Nephron (organoid): ENCODE data around the gene CACNA2D3.

Experiments used
- H3K27ac Mint-ChIP-seq, 3 experiments: 2 replicates each; pipeline ENCODE4 v1.8.0; 2020; ENCODE audit warnings: mixed read lengths in 3 of 3, mild to moderate bottlenecking in 2 of 3, moderate library complexity in 1 of 3
- H3K27me3 Mint-ChIP-seq: 2 replicates; pipeline ENCODE4 v1.8.0; 2021; ENCODE audit warnings: low read depth, mild to moderate bottlenecking, moderate library complexity, mixed read lengths
- H3K36me3 Mint-ChIP-seq: 2 replicates; pipeline ENCODE4 v1.8.0; 2020; ENCODE audit warnings: low read depth, mixed read lengths
- H3K4me1 Mint-ChIP-seq: 2 replicates; pipeline ENCODE4 v1.8.0; 2020; ENCODE audit warnings: mixed read lengths
- H3K4me3 Mint-ChIP-seq, 3 experiments: 2 replicates each; pipeline ENCODE4 v1.8.0; 2020; ENCODE audit warnings: mild to moderate bottlenecking in 3 of 3, mixed read lengths in 3 of 3, moderate library complexity in 2 of 3
- H3K9me3 Mint-ChIP-seq: 2 replicates; pipeline ENCODE4 v1.8.0; 2020; ENCODE audit warnings: mixed read lengths
- CTCF ChIP-seq, 3 experiments: fragments of 200-600 bp; sonication (generic); IDR thresholded peaks; one replicate each; pipeline ENCODE4 v1.5.0; 2021; ENCODE audit warnings: antibody characterized with exemption in 3 of 3; ENCODE audit not compliant: unreplicated experiment in 3 of 3

Gene CACNA2D3

GRCh38 chr3:54712539-54712938 is 590.2 kb downstream of the CACNA2D3 start:
- H3K9me3 Mint-ChIP-seq = peaks cover 4% of the 10 kb centered on the region
- no peaks in the 10 kb centered on the region for H3K36me3 Mint-ChIP-seq
- peaks cover 4% of the 10 kb centered on the region for H3K4me1 Mint-ChIP-seq
- no peak for TF ChIP-seq CTCF (IDR thresholded peaks at IDR 0.05; ENCODE audit: unreplicated experiment in 3 of 3)
- H3K27ac Mint-ChIP-seq = no peak overlapping the region
- H3K27me3 Mint-ChIP-seq = no peaks in the 10 kb centered on the region
- H3K4me3 Mint-ChIP-seq = no peak overlapping the region

DNA sequence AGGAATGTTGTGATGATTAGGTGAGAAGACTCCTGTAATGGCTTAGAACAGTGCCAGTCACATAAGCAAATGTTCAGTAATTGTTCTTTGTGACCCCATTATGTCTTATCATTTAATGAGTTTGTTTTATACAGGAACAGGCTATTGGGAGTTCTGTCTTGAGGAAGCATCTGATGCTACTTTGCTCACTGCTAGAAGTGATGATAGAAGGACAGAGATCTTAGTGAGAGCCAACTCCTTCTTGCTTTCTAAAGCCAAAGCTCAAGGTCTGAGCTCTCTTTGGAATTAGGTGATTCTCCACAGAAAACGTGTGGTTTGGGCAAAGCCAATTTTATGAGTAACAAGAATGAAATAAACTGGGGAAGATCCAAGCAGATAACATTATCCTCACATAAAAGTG is 590.7 kb downstream of the CACNA2D3 start:
- Mint-ChIP-seq H3K4me3 (no peak overlapping the region), H3K27ac (no peak overlapping the region), H3K27me3 (no peaks in the 10 kb centered on the region), H3K9me3 (peaks cover 4% of the 10 kb centered on the region), H3K36me3 (no peaks in the 10 kb centered on the region), H3K4me1 (no peaks in the 10 kb centered on the region)
- TF ChIP-seq CTCF (IDR thresholded peaks at IDR 0.05; ENCODE audit: unreplicated experiment in 3 of 3) = no peak

DNA sequence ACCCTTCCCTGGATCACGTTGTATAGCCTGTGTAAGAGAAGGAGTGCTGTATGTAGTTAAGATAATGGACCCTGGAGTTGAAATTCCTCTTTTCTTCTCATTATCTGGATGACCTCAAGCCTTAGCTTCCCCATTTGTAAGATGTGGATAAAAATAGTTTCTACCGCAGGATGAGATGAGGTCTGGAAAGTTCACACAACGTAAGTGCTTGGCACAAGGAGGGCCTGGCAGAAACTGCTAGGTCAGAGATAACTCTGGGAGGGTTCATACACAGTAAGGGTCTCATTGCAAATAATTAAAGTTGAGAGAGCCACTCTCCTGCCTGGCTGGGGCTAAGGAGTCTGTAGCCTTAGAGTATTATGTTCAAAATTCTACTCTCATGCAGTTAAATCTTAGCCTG is 591.1 kb downstream of the CACNA2D3 start:
- H3K4me1 Mint-ChIP-seq = no peaks in the 10 kb centered on the region
- no peaks in the 10 kb centered on the region for H3K36me3 Mint-ChIP-seq
- no peak for TF ChIP-seq CTCF (IDR thresholded peaks at IDR 0.05; ENCODE audit: unreplicated experiment in 3 of 3)
- H3K27me3 Mint-ChIP-seq = no peaks in the 10 kb centered on the region
- no peak overlapping the region for H3K4me3 Mint-ChIP-seq
- peaks cover 4% of the 10 kb centered on the region for H3K9me3 Mint-ChIP-seq
- H3K27ac Mint-ChIP-seq = no peak overlapping the region

DNA sequence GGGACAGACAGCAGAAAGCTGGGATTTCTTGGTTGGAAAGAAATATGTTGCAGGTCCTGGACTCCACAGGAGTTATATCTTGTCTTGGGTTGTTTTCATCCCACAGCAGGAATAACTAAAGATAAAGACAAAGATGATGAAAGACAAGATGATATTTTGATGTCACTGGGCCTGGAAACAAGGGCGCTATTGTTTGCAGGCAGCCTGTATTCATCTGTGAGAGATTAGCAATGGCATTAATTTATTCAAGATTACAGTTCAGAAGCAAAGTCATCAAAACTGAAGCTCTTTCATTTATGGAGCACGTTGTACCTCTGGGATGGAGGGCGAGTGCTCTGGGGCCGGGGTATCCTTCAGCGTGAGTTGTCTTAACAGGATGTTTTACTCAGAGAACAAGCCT is 591.7 kb downstream of the CACNA2D3 start:
- Mint-ChIP-seq H3K4me1 (no peaks in the 10 kb centered on the region), H3K4me3 (no peak overlapping the region), H3K27ac (no peak overlapping the region), H3K36me3 (no peaks in the 10 kb centered on the region), H3K9me3 (peaks cover 4% of the 10 kb centered on the region), H3K27me3 (no peaks in the 10 kb centered on the region)
- TF ChIP-seq CTCF (IDR thresholded peaks at IDR 0.05; ENCODE audit: unreplicated experiment in 3 of 3) = no peak

DNA sequence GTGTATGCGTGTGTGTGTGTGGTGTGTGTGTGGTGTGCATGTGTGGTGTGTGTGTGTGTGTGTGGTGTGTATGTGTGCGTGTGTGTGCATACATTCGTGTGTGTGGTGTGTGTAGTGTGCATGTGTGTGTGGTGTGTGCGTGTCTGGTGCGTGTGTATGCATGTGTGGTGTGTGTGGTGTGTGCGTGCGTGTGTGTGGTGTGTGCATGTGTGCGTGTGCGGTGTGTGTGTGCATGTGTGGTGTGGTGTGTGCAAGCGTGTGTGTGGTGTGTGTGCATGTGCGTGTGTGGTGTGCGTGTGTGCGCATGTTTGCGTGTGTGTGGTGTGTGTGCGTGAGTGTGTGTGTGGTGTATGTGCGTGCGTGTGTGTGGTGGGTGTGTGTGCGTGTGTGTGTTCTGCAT is 595.2 kb downstream of the CACNA2D3 start:
- Mint-ChIP-seq H3K27me3 (no peaks in the 10 kb centered on the region), H3K27ac (no peak overlapping the region), H3K4me3 (no peak overlapping the region), H3K4me1 (no peaks in the 10 kb centered on the region), H3K9me3 (peaks cover 4% of the 10 kb centered on the region), H3K36me3 (no peaks in the 10 kb centered on the region)
- TF ChIP-seq CTCF (IDR thresholded peaks at IDR 0.05; ENCODE audit: unreplicated experiment in 3 of 3) = no peak

GRCh38 chr3:54719914-54720313 is 597.6 kb downstream of the CACNA2D3 start:
- Mint-ChIP-seq H3K36me3 (no peaks in the 10 kb centered on the region), H3K27me3 (no peaks in the 10 kb centered on the region), H3K27ac (no peak overlapping the region), H3K4me1 (no peaks in the 10 kb centered on the region), H3K4me3 (no peak overlapping the region), H3K9me3 (peaks cover 14% of the 10 kb centered on the region)
- TF ChIP-seq CTCF (IDR thresholded peaks at IDR 0.05; ENCODE audit: unreplicated experiment in 3 of 3) = no peak
